Thymus (tissue), 2 donors: ENCODE data around the gene MOB4. TPM values are rescaled to one million over a fixed set of nuclear protein-coding genes. Genes with fewer than 3 reads are reported as not detected.

ENCODE experiments used
- polyA plus RNA-seq: library from polyadenylated mRNA; stranded (reverse); fragments of 200-250 nt; gene quantifications from one replicate; pipeline ENCODE4 v1.2.3, GENCODE V29; 2013
- total RNA-seq: library from RNA; stranded (reverse); fragments of 120-200 nt; gene quantifications from one replicate; pipeline ENCODE4 v1.2.4, GENCODE V29; 2013
- donor health status: healthy.

Gene MOB4
- total and polyA plus RNA-seq, 2 donors, result 36.7 to 43.5 TPM

Other genes starting within 250 kb of the MOB4 start
- gene ANKRD44, start 205.3 kb upstream of the MOB4 start, total RNA-seq, result 72.9 TPM
- 25.2 TPM for gene ANKRD44, start 205.3 kb upstream of the MOB4 start, polyA plus RNA-seq
- gene SF3B1, start 81.0 kb upstream of the MOB4 start, total RNA-seq, result 352 TPM
- gene SF3B1, start 81.0 kb upstream of the MOB4 start, polyA plus RNA-seq, result 578 TPM
- gene COQ10B, start 62.5 kb upstream of the MOB4 start, total RNA-seq, result 19.2 TPM
- 21.3 TPM for gene COQ10B, start 62.5 kb upstream of the MOB4 start, polyA plus RNA-seq
- 246 TPM for gene HSPD1, start 16.2 kb upstream of the MOB4 start, total RNA-seq
- 159 TPM for gene HSPD1, start 16.2 kb upstream of the MOB4 start, polyA plus RNA-seq
- gene HSPE1, start 15.7 kb upstream of the MOB4 start, total RNA-seq, result 117 TPM
- gene HSPE1, start 15.7 kb upstream of the MOB4 start, polyA plus RNA-seq, result 124 TPM
- 1.4 TPM for gene RFTN2, start 159.5 kb downstream of the MOB4 start, total RNA-seq
- 0.73 TPM for gene RFTN2, start 159.5 kb downstream of the MOB4 start, polyA plus RNA-seq
- gene MARS2, start 189.3 kb downstream of the MOB4 start, total RNA-seq, result 4.9 TPM
- gene MARS2, start 189.3 kb downstream of the MOB4 start, polyA plus RNA-seq, result 3.3 TPM